BE2C (cell line): Measurements from ENCODE around the gene DENND1C.

Source experiments
- DNase-seq: peaks from one replicate; pipeline ENCODE4 v3.0.0-alpha.2; 2020
- H3K27me3 ChIP-seq: fragments of 250-450 bp; sonication (Bioruptor Pico); 2 replicates; pipeline ENCODE4 v1.5.1; 2020; ENCODE audit warnings: mild to moderate bottlenecking
- H3K36me3 ChIP-seq: fragments of 250-450 bp; sonication (Bioruptor Pico); 2 replicates; pipeline ENCODE4 v1.5.1; 2020; ENCODE audit warnings: mild to moderate bottlenecking
- H3K4me1 ChIP-seq: fragments of 250-450 bp; sonication (Bioruptor Pico); 2 replicates; pipeline ENCODE4 v1.5.1; 2020
- H3K4me3 ChIP-seq: 2 replicates; pipeline ENCODE4 v1.5.1; 2011; ENCODE audit warnings: low read depth, low read length
- H3K9me3 ChIP-seq: fragments of 250-450 bp; sonication (Bioruptor Pico); 2 replicates; pipeline ENCODE4 v1.5.1; 2020
- TF ChIP-seq, protein P1 (sequence below): IDR thresholded peaks from 2 replicates; pipeline ENCODE4 v1.5.1; 2012; ENCODE audit warnings: mild to moderate bottlenecking, low read depth, low read length

Gene DENND1C

DNA sequence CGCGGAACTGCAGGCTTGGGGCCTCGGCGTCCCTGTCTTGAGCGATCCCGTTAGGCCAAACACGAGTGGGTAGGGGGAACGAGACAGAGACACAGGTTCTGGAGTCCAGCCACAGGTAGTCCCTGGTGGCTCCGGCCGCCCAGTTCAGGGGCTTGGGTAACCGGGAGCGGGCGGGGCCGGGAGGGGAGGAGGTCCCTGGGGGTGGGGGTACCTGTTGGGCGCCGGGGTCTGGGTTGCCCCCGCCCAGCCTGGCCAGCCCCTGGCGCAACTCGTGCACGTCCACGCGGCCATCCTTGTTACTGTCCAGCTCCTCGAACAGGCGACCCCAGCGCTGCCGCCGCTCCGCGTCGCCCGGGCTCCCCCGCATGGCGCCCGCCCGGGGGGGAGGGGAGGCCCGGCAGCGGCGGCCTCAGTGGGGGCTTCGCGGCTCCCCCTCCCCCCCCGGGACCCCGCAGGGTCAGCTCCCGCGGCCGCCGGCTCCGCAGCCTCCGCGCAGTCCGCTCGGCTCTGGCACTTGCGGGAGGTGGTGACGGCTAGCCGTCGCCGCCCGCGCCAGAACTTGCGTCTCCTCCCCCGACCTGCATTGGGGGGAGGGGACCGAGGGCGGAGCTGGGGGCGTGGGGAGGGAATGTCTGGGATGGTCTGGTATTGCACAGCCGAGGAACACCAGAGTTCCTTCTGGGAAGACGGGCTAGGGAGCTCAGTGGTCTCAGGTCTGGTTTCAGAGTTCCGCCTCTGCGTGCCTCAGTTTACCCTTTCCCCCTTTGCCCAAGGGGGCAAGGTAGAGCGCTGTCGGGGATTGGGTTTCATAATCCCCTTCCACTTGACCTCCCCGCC, 22.1 kb downstream of the DENND1C start, which contains the start of gene SLC25A23:
SLC25A23 (minus strand) TSS at position 531 of the 837 bp plus-strand sequence; CDS start at position 367, 164 bp downstream.
- H3K4me1 ChIP-seq, result no peaks in the 10 kb centered on the region
- TF ChIP-seq, protein P1, sequence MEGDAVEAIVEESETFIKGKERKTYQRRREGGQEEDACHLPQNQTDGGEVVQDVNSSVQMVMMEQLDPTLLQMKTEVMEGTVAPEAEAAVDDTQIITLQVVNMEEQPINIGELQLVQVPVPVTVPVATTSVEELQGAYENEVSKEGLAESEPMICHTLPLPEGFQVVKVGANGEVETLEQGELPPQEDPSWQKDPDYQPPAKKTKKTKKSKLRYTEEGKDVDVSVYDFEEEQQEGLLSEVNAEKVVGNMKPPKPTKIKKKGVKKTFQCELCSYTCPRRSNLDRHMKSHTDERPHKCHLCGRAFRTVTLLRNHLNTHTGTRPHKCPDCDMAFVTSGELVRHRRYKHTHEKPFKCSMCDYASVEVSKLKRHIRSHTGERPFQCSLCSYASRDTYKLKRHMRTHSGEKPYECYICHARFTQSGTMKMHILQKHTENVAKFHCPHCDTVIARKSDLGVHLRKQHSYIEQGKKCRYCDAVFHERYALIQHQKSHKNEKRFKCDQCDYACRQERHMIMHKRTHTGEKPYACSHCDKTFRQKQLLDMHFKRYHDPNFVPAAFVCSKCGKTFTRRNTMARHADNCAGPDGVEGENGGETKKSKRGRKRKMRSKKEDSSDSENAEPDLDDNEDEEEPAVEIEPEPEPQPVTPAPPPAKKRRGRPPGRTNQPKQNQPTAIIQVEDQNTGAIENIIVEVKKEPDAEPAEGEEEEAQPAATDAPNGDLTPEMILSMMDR, result no peak
- H3K36me3 ChIP-seq, result peaks cover 5% of the 10 kb centered on the region
- peak; percentile 87 for DNase-seq
- no peaks in the 10 kb centered on the region for H3K9me3 ChIP-seq
- peaks cover 7% of the 10 kb centered on the region for H3K27me3 ChIP-seq
- peak within 1 kb of the TSS; percentile 74 for H3K4me3 ChIP-seq

DNA sequence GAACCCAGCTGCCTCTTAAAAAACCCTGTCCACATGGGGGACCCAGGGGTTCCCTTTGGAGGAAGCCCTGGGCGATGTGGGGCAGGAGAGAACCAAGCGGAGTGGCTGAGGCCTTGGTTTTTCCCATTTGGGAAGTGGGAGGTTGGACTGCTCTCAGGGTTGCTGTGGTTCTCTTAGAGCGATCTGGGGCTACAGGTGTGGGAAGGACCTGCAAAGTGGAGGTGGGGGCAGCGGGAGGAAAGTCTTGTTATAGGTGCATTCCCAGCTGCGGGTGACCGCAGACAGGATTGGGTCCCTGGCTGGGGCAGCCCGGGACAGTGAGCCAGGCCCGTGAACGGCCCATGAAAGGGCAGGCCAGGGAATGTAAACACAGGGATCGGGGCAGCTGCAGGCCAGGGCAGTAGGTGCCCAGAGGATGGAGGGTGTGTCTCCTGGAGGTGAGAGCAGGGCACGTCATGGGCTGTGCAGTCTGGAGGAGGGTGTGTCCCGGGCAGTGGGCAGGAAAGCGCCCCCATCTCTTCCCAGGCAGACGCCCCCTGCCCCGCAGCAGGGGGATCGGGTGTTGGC, 22.8 kb downstream of the DENND1C start:
- Histone ChIP-seq H3K27me3 (peaks cover under 1% of the 10 kb centered on the region), H3K9me3 (peaks cover 5% of the 10 kb centered on the region; the same call in 1 of the 2 replicates), H3K4me1 (no peaks in the 10 kb centered on the region), H3K36me3 (peaks cover 12% of the 10 kb centered on the region), H3K4me3 (peak overlapping the region; percentile 74)
- no peak for DNase-seq
- TF ChIP-seq, protein P1, result no peak

DNA sequence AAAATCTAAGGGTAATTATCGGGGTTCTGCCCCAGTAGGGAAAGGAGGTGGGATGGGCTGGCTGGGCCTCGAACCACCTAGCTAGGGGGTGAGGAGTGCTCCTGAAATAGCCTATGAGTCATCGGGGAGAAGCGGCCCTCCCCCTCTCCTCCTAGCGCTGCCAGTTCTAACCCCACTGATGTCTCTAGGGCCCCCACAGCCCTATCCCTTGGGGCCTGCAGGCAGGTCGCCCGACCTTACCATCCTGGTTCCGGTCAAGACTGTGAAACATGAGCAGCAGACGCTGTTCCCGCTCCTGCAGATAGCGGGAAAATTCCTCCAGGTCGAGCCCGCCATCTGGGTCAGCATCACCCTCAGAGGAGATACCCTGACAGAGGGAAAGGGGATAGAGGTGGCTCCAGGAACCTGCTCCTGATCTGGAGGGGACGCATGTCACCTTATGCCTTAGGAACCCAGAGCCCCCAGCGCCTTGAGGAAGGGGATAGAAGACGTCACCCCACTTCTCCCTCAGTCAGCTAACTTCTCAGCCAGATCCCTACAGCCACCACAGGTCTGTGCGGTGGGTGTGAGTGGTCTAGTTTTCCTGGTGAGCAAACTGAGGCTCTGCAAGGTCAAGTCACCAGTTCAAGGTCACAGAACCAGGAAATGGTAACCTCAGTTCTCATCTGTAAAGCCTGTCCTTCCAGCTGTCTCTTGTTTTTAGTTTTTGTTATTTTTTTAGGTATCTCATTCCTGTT, 23.5 kb downstream of the DENND1C start:
- Histone ChIP-seq H3K4me1 (no peaks in the 10 kb centered on the region), H3K36me3 (peaks cover 17% of the 10 kb centered on the region), H3K27me3 (no peaks in the 10 kb centered on the region), H3K4me3 (peak overlapping the region; percentile 74), H3K9me3 (peaks cover 11% of the 10 kb centered on the region; the same call in 1 of the 2 replicates)
- TF ChIP-seq, protein P1, result no peak
- DNase-seq, result no peak

DNA sequence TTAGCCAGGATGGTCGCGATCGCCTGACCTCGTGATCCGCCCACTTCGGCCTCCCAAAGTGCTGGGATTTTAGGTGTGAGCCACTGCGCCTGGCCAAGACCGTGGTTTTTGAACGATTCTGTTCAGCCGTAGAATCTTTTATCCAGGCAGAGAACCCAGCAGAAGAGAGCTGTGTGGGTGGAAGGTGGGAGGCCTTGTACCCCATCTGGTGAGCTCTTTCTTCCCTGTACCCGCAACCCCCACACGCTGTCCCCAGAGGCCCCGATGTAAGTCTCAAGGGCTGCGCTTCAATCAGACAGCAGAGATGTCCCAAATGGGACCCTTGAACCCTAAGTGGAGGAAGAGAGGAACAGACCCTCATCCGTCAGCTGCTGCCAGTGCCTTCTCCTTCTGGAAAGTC, 25.7 kb downstream of the DENND1C start:
- no peak overlapping the region for H3K4me3 ChIP-seq
- no peak for DNase-seq
- peaks cover 11% of the 10 kb centered on the region; the same call in 1 of the 2 replicates for H3K9me3 ChIP-seq
- TF ChIP-seq, protein P1, result no peak
- no peaks in the 10 kb centered on the region for H3K4me1 ChIP-seq
- H3K36me3 ChIP-seq, result peaks cover 17% of the 10 kb centered on the region
- H3K27me3 ChIP-seq, result no peaks in the 10 kb centered on the region

DNA sequence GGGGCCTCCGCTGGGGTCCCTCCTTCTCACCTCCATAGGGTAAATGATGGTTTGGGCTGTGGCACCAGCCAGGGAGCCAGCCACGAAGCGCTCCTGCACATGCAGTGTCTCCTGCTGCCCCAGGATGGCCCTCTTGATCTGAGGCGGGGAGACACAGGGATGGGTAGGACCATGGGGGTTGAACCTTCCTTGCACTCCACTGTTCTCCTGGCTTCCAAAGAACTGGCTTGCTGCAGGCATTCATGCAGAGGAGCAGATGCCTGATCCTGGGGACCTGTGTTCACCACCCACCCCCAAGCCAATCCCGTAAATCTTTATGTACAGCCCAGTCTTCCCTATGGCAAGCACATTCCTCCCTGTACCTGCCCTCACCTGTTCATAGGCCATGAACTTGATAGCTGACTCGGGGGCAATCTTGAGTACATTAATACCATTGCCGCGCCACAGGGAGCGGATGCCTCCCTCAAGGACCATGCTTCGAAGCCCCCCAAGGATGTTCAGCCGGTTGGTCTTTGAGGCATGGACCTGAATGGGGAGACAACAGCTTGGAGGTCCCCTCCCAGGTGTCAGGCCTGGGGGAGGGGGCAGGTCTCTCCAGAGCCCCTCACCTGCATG, 27.5 kb downstream of the DENND1C start:
- H3K4me1 ChIP-seq, result no peaks in the 10 kb centered on the region
- TF ChIP-seq, protein P1, result no peak
- DNase-seq, result no peak
- H3K36me3 ChIP-seq, result peaks cover 17% of the 10 kb centered on the region
- no peak overlapping the region for H3K4me3 ChIP-seq
- H3K9me3 ChIP-seq, result peaks cover 11% of the 10 kb centered on the region; the same call in 1 of the 2 replicates
- no peaks in the 10 kb centered on the region for H3K27me3 ChIP-seq
